B cell (primary cell): ENCODE data around the gene KLK4. TPM values are rescaled to one million over a fixed set of nuclear protein-coding genes. Genes with fewer than 3 reads are reported as not detected.
A peak's percentile ranks its signal among the peaks of the same experiment; 100 is the strongest.
"Not testable (repeated sequence)": the region's sequence is repeated elsewhere in the genome, so short reads cannot be mapped to it uniquely, and the experiment has no call there.

Experiments
- ATAC-seq: fragments of 200-7000 bp; cut with Tn5 transposase; one replicate; pipeline ENCODE4 v1.10.0; 2021; ENCODE audit warnings: low read depth, mild to moderate bottlenecking, moderate number of reproducible peaks, moderate library complexity
- CTCF ChIA-PET: fragments of 350-600 bp; sonication (Branson Sonifier 250); formaldehyde crosslinking; loops from one replicate; lab custom pipeline; 2021; ENCODE audit warnings: antibody characterized with exemption, inconsistent platforms; lab: Charles Lee
- POLR2A ChIA-PET: fragments of 350-600 bp; sonication (Branson Sonifier 250); formaldehyde crosslinking; loops from one replicate; lab custom pipeline; 2021; ENCODE audit warnings: antibody characterized with exemption; lab: Charles Lee
- DNase-seq: peaks from one replicate; pipeline ENCODE4 v3.0.0; 2013
- H2AFZ ChIP-seq: 2 replicates; pipeline ENCODE4 v1.6.1; 2012; ENCODE audit warnings: mild to moderate bottlenecking, low read depth, low read length; ENCODE audit not compliant: insufficient read depth, poor library complexity, severe bottlenecking
- H3K27ac ChIP-seq, 2 donors: 1 replicate in 1 of 2; 2 replicates in 1 of 2; pipeline ENCODE4 v1.5.1; 2012 to 2013; ENCODE audit warnings: low read length in 2 of 2, mild to moderate bottlenecking in 2 of 2, moderate library complexity in 1 of 2
- H3K27me3 ChIP-seq, 4 experiments: fragments of 200-600 bp in 1 of 4; sonication (generic) in 1 of 4; replicated peaks in 1 of 4; 1 replicate in 2 of 4; 2 replicates in 2 of 4; pipeline versions ENCODE4 v1.6.1 to v1.7.0; 2013 to 2016; ENCODE audit warnings: low read length in 3 of 4, mild to moderate bottlenecking in 2 of 4, mixed read lengths in 1 of 4, moderate library complexity in 1 of 4; ENCODE audit not compliant: insufficient read depth in 4 of 4, control insufficient read depth in 3 of 4; ENCODE audit errors: control extremely low read depth in 1 of 4
- H3K36me3 ChIP-seq, 2 experiments: replicated peaks in 1 of 2; 1 replicate in 1 of 2; 2 replicates in 1 of 2; pipeline versions ENCODE4 v1.6.1 to v1.7.1; 2013; ENCODE audit warnings: low read length in 1 of 2; ENCODE audit not compliant: insufficient read depth in 2 of 2, control insufficient read depth in 1 of 2; ENCODE audit errors: control extremely low read depth in 1 of 2, extremely low read depth in 1 of 2
- H3K4me1 ChIP-seq, 2 donors: fragments of 200-600 bp in 1 of 2; sonication (generic) in 1 of 2; 1 replicate in 1 of 2; 2 replicates in 1 of 2; pipeline versions ENCODE4 v1.5.1 to v1.6.1; 2013 to 2017; ENCODE audit warnings: low read length in 2 of 2; ENCODE audit not compliant: control insufficient read depth in 2 of 2, insufficient read depth in 2 of 2
- H3K4me2 ChIP-seq: replicated peaks from 2 replicates; pipeline ENCODE3; 2012; ENCODE audit warnings: mild to moderate bottlenecking, low read depth, low read length; ENCODE audit not compliant: poor library complexity, severe bottlenecking
- H3K4me3 ChIP-seq, 5 experiments: fragments of 200-600 bp in 1 of 5; sonication (generic) in 1 of 5; 1 replicate in 3 of 5; 2 replicates in 2 of 5; pipeline versions ENCODE4 v1.5.1 to v1.7.0; 2011 to 2016; ENCODE audit warnings: low read length in 4 of 5, mild to moderate bottlenecking in 4 of 5, low read depth in 2 of 5, control low read depth in 1 of 5, moderate library complexity in 1 of 5; ENCODE audit not compliant: insufficient read depth in 1 of 5; ENCODE audit errors: control extremely low read depth in 1 of 5, extremely low read depth in 1 of 5
- H3K79me2 ChIP-seq: fragments of 200-600 bp; sonication (generic); one replicate; pipeline ENCODE4 v1.6.0; 2016; ENCODE audit warnings: low read length; ENCODE audit not compliant: control insufficient read depth, insufficient read depth
- H3K9ac ChIP-seq: fragments of 200-600 bp; sonication (generic); 2 replicates; pipeline ENCODE4 v1.6.1; 2017; ENCODE audit warnings: mild to moderate bottlenecking, low read length, moderate library complexity
- H3K9me3 ChIP-seq, 3 donors: one replicate each; pipeline versions ENCODE4 v1.6.1 to v1.7.1; 2013; ENCODE audit warnings: low read length in 2 of 3; ENCODE audit not compliant: control insufficient read depth in 2 of 3, insufficient read depth in 1 of 3; ENCODE audit errors: control extremely low read depth in 1 of 3
- H4K20me1 ChIP-seq: 2 replicates; pipeline ENCODE4 v1.6.0; 2012; ENCODE audit warnings: mild to moderate bottlenecking, low read length; ENCODE audit not compliant: insufficient read depth, control insufficient read depth, poor library complexity, severe bottlenecking
- H3K27ac Mint-ChIP-seq: one replicate; pipeline ENCODE4 v1.8.0; 2021; ENCODE audit warnings: mixed read lengths
- H3K27me3 Mint-ChIP-seq: one replicate; pipeline ENCODE4 v1.8.0; 2021; ENCODE audit warnings: mixed read lengths
- H3K4me1 Mint-ChIP-seq: one replicate; pipeline ENCODE4 v1.8.0; 2021; ENCODE audit warnings: mixed read lengths
- H3K4me3 Mint-ChIP-seq: one replicate; pipeline ENCODE4 v1.8.0; 2021; ENCODE audit warnings: mixed read lengths
- H3K9me3 Mint-ChIP-seq: one replicate; pipeline ENCODE4 v1.8.0; 2022; ENCODE audit warnings: mixed read lengths; ENCODE audit not compliant: insufficient read depth
- EZH2 ChIP-seq: IDR thresholded peaks from 2 replicates; pipeline ENCODE4 v1.6.1; 2012; ENCODE audit warnings: borderline replicate concordance, low read depth, mild to moderate bottlenecking, moderate library complexity, low read length; ENCODE audit not compliant: insufficient read depth, poor library complexity, severe bottlenecking
- WGBS: methylation state at CpG from one replicate; pipeline ENCODE4 v1.1.5; 2013; ENCODE audit warnings: missing lambda C conversion rate; ENCODE audit not compliant: insufficient coverage; 5-methylcytosine and 5-hydroxymethylcytosine counted together
- intact Hi-C: fragments of 100-400 bp; cut with micrococcal nuclease; formaldehyde crosslinking; loops from one replicate; pipeline ENCODE4 v1.10.0; 2022
- polyA plus RNA-seq: library from polyadenylated mRNA; depleted of rRNA; stranded (reverse); fragments of >200 nt; gene quantifications from 2 replicates; pipeline ENCODE4 v1.2.3, GENCODE V29; 2012
- total RNA-seq, 2 donors: library from RNA; stranded (reverse); fragments of 120-200 nt in 1 of 2; gene quantifications; 1 replicate in 1 of 2; 2 replicates in 1 of 2; pipeline versions ENCODE4 v1.2.3 to v1.2.4, GENCODE V29; 2013 to 2022
- TF ChIP-seq, protein P1 (sequence below): fragments of 200-600 bp; IDR thresholded peaks from one replicate; pipeline ENCODE4 v1.8.0; 2022; ENCODE audit warnings: antibody characterized with exemption, mild to moderate bottlenecking

Gene KLK4
- total and polyA plus RNA-seq, 2 donors (not counting 1 experiment from before 2014, with no cell fraction given): 0.45 to 0.52 TPM

DNA sequence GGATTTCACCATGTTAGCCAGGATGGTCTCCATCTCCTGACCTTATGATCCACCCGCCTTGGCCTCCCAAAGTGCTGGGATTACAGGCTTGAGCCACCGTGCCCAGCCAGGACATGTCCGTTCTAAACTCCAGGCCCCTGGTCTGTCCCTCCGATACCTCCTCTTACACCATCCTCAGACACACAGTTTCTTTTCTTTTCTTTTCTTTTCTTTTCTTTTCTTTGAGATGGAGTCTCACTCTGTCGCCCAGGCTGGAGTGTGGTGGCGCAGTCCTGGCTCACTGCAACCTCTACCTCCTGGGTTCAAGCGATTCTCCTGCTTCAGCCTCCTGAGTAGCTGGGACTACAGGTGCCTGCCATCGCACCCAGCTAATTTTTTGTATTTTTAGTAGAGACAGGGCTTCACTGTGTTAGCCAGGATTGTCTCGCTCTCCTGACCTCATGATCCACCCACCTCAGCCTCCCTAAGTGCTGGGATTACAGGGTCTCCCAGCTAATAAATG is 15.1 kb downstream of the KLK4 start:
- Mint-ChIP-seq H3K27ac (peak overlapping the region; percentile 94), H3K4me1 (peaks cover 58% of the 10 kb centered on the region), H3K4me3 (peak overlapping the region; percentile 66)
- DNase-seq, H3K9me3 Mint-ChIP-seq, H3K27me3 Mint-ChIP-seq, H3K4me3 ChIP-seq, H3K79me2 ChIP-seq, H3K36me3 ChIP-seq, H2AFZ ChIP-seq, H3K9ac ChIP-seq, H4K20me1 ChIP-seq, ATAC-seq, H3K27me3 ChIP-seq: not testable (repeated sequence)
- H3K4me2 ChIP-seq: peak overlapping the region; percentile 4
- peak overlapping the region; percentile 51 to 65 for H3K27ac ChIP-seq
- intact Hi-C loops: loop anchor here (1.0 to 5.0 kb wide), 5 partner anchors 26 to 539 kb away; no protein-coding TSS in a partner anchor
- peaks cover 25 to 32% of the 10 kb centered on the region in 2 donors for H3K4me1 ChIP-seq
- ChIA-PET CTCF (interaction anchor here (1.1 to 1.8 kb wide), 3 partner anchors 10 to 539 kb away, joined by 4 to 6 read pairs (median 4); no protein-coding TSS in a partner anchor), POLR2A (interaction anchor here (0.5 to 1.1 kb wide), 5 partner anchors 8 to 567 kb away, joined by 3 to 4 read pairs (median 3); no protein-coding TSS in a partner anchor)
- H3K9me3 ChIP-seq: peaks cover 2 to 17% (median 12%) of the 10 kb centered on the region in 3 donors
- WGBS: 89% methylated on average over 8 of the region's 9 CpGs

DNA sequence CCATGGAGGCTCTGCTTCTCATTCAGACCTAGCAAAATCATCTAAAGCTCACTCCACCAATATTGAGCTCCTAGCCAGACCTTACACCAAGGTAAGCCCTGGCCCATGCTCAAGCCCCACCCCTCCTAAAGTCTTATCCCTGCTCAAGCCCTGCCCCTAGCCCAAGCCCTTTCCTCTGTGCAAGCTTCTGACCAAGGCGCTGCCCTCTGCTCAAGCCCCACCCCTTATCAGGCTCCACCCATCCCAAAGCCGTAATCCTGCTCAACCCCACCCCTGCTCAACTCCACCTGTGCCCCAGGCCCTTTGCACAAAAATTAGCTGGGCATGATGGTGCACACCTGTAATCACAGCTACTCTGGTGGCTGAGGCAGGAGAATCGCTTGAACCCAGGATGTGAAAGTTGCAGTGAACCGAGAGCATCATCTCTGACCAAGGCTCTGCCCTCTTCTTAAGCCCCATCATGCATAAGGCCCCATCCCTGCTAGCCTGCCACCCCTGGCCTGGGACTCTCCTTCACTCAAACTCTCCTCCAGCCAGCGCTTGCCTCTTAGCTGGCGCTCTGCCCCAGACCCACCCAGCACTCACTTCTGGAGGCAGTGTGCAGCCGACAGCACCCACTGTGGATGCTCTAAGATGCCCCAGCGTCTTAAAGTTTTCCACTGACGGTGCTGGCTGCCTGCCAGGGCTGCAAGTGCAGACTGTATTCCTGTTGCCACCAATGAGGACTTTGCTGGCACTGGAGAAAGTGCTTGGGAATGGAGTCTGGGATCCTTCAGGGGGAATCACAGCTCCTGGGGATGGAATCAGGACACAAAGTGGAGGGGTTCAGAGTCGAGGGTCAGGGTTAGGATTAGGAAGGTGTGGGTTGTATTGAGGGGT is 16.5 kb downstream of the KLK4 start:
- POLR2A ChIA-PET: interaction anchor here (0.9 to 1.9 kb wide), 3 partner anchors 19 to 566 kb away, joined by 3 to 4 read pairs (median 4); no protein-coding TSS in a partner anchor
- H3K27me3 Mint-ChIP-seq: no peaks in the 10 kb centered on the region

More for the DNA sequence above, 16.5 kb downstream of the KLK4 start:
- Histone ChIP-seq H3K4me2 (no peak overlapping the region), H3K4me1 (peaks cover 36 to 43% of the 10 kb centered on the region in 2 donors), H3K9me3 (peaks cover 2 to 17% (median 12%) of the 10 kb centered on the region in 3 donors), H3K79me2 (no peaks in the 10 kb centered on the region), H3K9ac (no peak overlapping the region), H3K27me3 (no peaks in the 10 kb centered on the region), H3K36me3 (no peaks in the 10 kb centered on the region), H4K20me1 (no peaks in the 10 kb centered on the region), H3K4me3 (no peak overlapping the region), H3K27ac (no peak overlapping the region), H2AFZ (no peak overlapping the region)
- Mint-ChIP-seq H3K4me3 (no peak overlapping the region), H3K4me1 (peaks cover 69% of the 10 kb centered on the region), H3K9me3 (no peaks in the 10 kb centered on the region), H3K27ac (peak overlapping the region; percentile 80)
- no peak for TF ChIP-seq EZH2
- TF ChIP-seq, protein P1, sequence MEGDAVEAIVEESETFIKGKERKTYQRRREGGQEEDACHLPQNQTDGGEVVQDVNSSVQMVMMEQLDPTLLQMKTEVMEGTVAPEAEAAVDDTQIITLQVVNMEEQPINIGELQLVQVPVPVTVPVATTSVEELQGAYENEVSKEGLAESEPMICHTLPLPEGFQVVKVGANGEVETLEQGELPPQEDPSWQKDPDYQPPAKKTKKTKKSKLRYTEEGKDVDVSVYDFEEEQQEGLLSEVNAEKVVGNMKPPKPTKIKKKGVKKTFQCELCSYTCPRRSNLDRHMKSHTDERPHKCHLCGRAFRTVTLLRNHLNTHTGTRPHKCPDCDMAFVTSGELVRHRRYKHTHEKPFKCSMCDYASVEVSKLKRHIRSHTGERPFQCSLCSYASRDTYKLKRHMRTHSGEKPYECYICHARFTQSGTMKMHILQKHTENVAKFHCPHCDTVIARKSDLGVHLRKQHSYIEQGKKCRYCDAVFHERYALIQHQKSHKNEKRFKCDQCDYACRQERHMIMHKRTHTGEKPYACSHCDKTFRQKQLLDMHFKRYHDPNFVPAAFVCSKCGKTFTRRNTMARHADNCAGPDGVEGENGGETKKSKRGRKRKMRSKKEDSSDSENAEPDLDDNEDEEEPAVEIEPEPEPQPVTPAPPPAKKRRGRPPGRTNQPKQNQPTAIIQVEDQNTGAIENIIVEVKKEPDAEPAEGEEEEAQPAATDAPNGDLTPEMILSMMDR: no peak
- intact Hi-C loops: loop anchor here (5.0 kb wide), 3 partner anchors 57 to 537 kb away; no protein-coding TSS in a partner anchor
- WGBS: 81% methylated on average over 10 of the region's 10 CpGs
- no peak for ATAC-seq
- CTCF ChIA-PET: interaction anchor here (0.7 to 2.9 kb wide), 2 partner anchors 27 to 383 kb away, joined by 3 to 10 read pairs; no protein-coding TSS in a partner anchor
- DNase-seq: no peak
